OCI-LY3 (cell line): ENCODE data around the gene BCR.

ENCODE experiments used
- H2AFZ ChIP-seq: fragments of 200-600, 300-600 bp; shearing (Covaris generic); 2 replicates; pipeline ENCODE4 v1.6.0; 2014; ENCODE audit warnings: antibody characterized with exemption, low read depth, low read length
- H3K27ac ChIP-seq: fragments of 200-600, 300-600 bp; sonication (generic); 2 replicates; pipeline ENCODE4 v1.5.1; 2014; ENCODE audit warnings: mild to moderate bottlenecking, low read length, moderate library complexity, mixed read lengths
- H3K27me3 ChIP-seq: fragments of 200-600, 300-600 bp; sonication (generic); 2 replicates; pipeline ENCODE4 v1.6.1; 2014; ENCODE audit warnings: low read depth, low read length, mixed read lengths
- H3K36me3 ChIP-seq: fragments of 200-600, 300-600 bp; sonication (generic); replicated peaks from 2 replicates; pipeline ENCODE3; 2014; ENCODE audit warnings: low read depth, low read length, mixed read lengths
- H3K4me1 ChIP-seq: fragments of 300-600, 200-600 bp; sonication (generic); 2 replicates; pipeline ENCODE4 v1.6.1; 2014; ENCODE audit warnings: low read length, mixed read lengths
- H3K4me2 ChIP-seq: fragments of 200-600, 300-600 bp; sonication (generic); 2 replicates; pipeline ENCODE4 v1.6.1; 2014; ENCODE audit warnings: low read length, mixed read lengths
- H3K4me3 ChIP-seq: fragments of 300-600, 200-600 bp; sonication (generic); 2 replicates; pipeline ENCODE4 v1.5.1; 2014; ENCODE audit warnings: antibody characterized with exemption, mild to moderate bottlenecking, low read length, moderate library complexity
- H3K79me2 ChIP-seq: fragments of 300-600, 200-600 bp; shearing (Covaris generic); 2 replicates; pipeline ENCODE4 v1.6.1; 2014; ENCODE audit warnings: mild to moderate bottlenecking, low read length, mixed read lengths
- H3K9ac ChIP-seq: fragments of 300-600, 200-600 bp; shearing (Covaris generic); 2 replicates; pipeline ENCODE4 v1.6.0; 2014; ENCODE audit warnings: mild to moderate bottlenecking, low read length, moderate library complexity
- H3K9me3 ChIP-seq: fragments of 200-600, 300-600 bp; shearing (Covaris generic); 2 replicates; pipeline ENCODE4 v1.6.1; 2014; ENCODE audit warnings: low read length, mixed read lengths; ENCODE audit not compliant: insufficient read depth
- H4K20me1 ChIP-seq: fragments of 200-600, 300-600 bp; sonication (generic); 2 replicates; pipeline ENCODE4 v1.6.1; 2016; ENCODE audit warnings: low read length, mixed read lengths; ENCODE audit not compliant: insufficient read depth
- EZH2phosphoT487 ChIP-seq: fragments of 200-600 bp; shearing (Covaris generic); IDR thresholded peaks from 2 replicates; pipeline ENCODE4 v1.6.1; 2018; ENCODE audit warnings: antibody characterized with exemption, mixed run types, low read depth
- TF ChIP-seq, protein P1 (sequence below): fragments of 200-600, 300-600 bp; sonication (generic); IDR thresholded peaks from 2 replicates; pipeline ENCODE4 v1.5.1; 2014; ENCODE audit warnings: antibody characterized with exemption, low read length, low read depth

BCR gene

DNA sequence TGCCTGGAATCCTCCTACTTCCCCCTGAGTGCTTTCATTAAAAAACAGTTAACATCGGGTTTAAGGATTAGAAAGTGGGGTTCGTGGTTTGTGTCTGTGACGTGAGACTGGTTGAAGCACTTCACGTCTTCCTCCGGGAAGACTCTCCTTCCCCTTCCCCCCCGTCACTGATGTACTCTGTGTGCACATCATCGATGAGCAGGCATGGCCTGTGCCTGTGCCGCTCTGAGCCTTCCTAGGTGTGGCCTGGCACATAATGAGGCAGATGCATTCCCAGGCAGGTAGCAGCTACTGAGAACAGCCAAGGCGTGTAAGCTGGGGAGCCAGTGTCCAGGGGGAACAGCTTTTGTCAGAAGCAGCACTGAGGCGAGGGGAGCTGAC lies 93.8 kb downstream of the BCR start:
- H3K4me2 ChIP-seq = no peak overlapping the region
- H3K36me3 ChIP-seq = no peaks in the 10 kb centered on the region
- H3K27me3 ChIP-seq = no peaks in the 10 kb centered on the region; the same call in 1 of the 2 replicates
- H3K4me3 ChIP-seq = no peak overlapping the region
- no peaks in the 10 kb centered on the region for H4K20me1 ChIP-seq
- no peak for TF ChIP-seq EZH2phosphoT487
- TF ChIP-seq, protein P1, sequence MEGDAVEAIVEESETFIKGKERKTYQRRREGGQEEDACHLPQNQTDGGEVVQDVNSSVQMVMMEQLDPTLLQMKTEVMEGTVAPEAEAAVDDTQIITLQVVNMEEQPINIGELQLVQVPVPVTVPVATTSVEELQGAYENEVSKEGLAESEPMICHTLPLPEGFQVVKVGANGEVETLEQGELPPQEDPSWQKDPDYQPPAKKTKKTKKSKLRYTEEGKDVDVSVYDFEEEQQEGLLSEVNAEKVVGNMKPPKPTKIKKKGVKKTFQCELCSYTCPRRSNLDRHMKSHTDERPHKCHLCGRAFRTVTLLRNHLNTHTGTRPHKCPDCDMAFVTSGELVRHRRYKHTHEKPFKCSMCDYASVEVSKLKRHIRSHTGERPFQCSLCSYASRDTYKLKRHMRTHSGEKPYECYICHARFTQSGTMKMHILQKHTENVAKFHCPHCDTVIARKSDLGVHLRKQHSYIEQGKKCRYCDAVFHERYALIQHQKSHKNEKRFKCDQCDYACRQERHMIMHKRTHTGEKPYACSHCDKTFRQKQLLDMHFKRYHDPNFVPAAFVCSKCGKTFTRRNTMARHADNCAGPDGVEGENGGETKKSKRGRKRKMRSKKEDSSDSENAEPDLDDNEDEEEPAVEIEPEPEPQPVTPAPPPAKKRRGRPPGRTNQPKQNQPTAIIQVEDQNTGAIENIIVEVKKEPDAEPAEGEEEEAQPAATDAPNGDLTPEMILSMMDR = no peak
- H3K9ac ChIP-seq = no peak overlapping the region
- no peak overlapping the region for H3K27ac ChIP-seq
- H2AFZ ChIP-seq = no peak overlapping the region
- no peaks in the 10 kb centered on the region for H3K9me3 ChIP-seq
- H3K4me1 ChIP-seq = peaks cover 11% of the 10 kb centered on the region; the same call in 1 of the 2 replicates
- no peaks in the 10 kb centered on the region for H3K79me2 ChIP-seq

GRCh38 chr22:23274891-23275694 lies 94.8 kb downstream of the BCR start:
- TF ChIP-seq, protein P1 = no peak
- no peak for TF ChIP-seq EZH2phosphoT487

GRCh38 chr22:23275751-23276150 lies 95.4 kb downstream of the BCR start:
- H4K20me1 ChIP-seq = no peaks in the 10 kb centered on the region
- H3K9me3 ChIP-seq = no peaks in the 10 kb centered on the region
- TF ChIP-seq, protein P1 = no peak
- TF ChIP-seq EZH2phosphoT487 = no peak
- H3K27ac ChIP-seq = no peak overlapping the region
- no peak overlapping the region for H2AFZ ChIP-seq
- H3K4me2 ChIP-seq = no peak overlapping the region
- no peaks in the 10 kb centered on the region for H3K79me2 ChIP-seq
- no peak overlapping the region for H3K4me3 ChIP-seq
- no peak overlapping the region for H3K9ac ChIP-seq
- no peaks in the 10 kb centered on the region for H3K36me3 ChIP-seq
- H3K4me1 ChIP-seq = no peaks in the 10 kb centered on the region
- H3K27me3 ChIP-seq = no peaks in the 10 kb centered on the region; the same call in 1 of the 2 replicates

More at GRCh38 chr22:23274891-23275694, 94.8 kb downstream of the BCR start:
- H3K4me2 ChIP-seq = no peak overlapping the region
- no peaks in the 10 kb centered on the region for H3K9me3 ChIP-seq
- no peak overlapping the region for H2AFZ ChIP-seq
- no peaks in the 10 kb centered on the region; the same call in 1 of the 2 replicates for H3K27me3 ChIP-seq
- H3K4me3 ChIP-seq = no peak overlapping the region
- H3K27ac ChIP-seq = no peak overlapping the region
- no peak overlapping the region for H3K9ac ChIP-seq
- no peaks in the 10 kb centered on the region for H4K20me1 ChIP-seq
- H3K79me2 ChIP-seq = no peaks in the 10 kb centered on the region
- H3K4me1 ChIP-seq = peaks cover 2% of the 10 kb centered on the region; the same call in 1 of the 2 replicates
- H3K36me3 ChIP-seq = no peaks in the 10 kb centered on the region

DNA sequence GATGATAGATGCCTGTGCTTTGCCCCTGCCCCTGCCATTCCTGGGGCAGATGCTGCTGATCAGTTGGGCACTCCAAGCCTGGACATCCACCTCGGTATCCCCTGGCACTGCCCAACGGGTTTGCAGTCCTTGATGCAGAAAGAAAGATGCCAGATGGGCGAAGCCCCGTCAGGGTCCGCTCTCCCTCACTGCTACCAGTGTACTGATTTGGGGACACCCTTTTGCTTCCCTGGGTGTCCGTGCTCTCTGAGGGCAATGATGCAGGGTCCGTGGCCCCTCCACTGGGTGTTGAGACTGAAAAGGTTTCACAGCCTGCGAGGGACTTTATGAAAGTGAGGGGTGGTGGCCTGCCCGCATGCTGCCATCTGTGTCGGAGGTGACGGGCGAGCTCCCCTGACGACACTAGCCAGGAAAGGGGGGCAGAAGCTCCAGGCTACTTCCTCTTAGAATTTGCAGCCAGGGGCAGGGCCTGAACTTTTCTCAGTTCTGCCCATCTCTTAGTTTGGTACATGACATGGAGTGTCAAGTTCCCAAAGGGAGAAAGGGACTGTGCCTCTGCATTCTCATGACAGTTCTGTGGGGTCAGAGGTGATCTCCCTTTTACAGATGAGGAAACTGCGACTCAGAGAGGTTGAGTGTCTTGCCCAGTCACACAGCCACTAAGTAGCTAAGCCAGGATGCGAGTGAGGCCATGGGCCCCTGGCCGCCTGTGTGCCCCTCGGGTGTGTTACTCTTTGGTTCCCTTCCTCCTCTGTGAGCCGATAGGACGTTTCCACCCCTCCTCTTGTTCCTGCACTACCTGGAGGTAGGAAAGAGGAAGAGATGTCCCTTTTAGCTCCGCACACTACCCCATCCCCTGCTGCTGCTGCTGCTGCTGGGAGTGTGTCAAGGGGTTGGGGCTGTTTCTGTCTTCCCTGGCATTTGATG lies 96.6 kb downstream of the BCR start:
- H3K27ac ChIP-seq = no peak overlapping the region
- H4K20me1 ChIP-seq = no peaks in the 10 kb centered on the region

More for the DNA sequence above, 96.6 kb downstream of the BCR start:
- H3K9me3 ChIP-seq = no peaks in the 10 kb centered on the region
- H3K4me3 ChIP-seq = no peak overlapping the region
- no peaks in the 10 kb centered on the region for H3K27me3 ChIP-seq
- H2AFZ ChIP-seq = no peak overlapping the region
- H3K36me3 ChIP-seq = no peaks in the 10 kb centered on the region
- H3K9ac ChIP-seq = no peak overlapping the region
- TF ChIP-seq, protein P1 = no peak
- TF ChIP-seq EZH2phosphoT487 = no peak
- H3K79me2 ChIP-seq = no peaks in the 10 kb centered on the region
- no peak overlapping the region for H3K4me2 ChIP-seq
- peaks cover 4% of the 10 kb centered on the region; the same call in 1 of the 2 replicates for H3K4me1 ChIP-seq
